Measurements from ENCODE around the gene CENPV.
"Not testable (repeated sequence)": the region's sequence is repeated elsewhere in the genome, so short reads cannot be mapped to it uniquely, and the experiment has no call there.

Gene CENPV

GRCh38 chr17:16313139-16314090 lies 39.9 kb downstream of the CENPV start:
- DNase-seq (ENCODE audit: low read depth): no peak

DNA sequence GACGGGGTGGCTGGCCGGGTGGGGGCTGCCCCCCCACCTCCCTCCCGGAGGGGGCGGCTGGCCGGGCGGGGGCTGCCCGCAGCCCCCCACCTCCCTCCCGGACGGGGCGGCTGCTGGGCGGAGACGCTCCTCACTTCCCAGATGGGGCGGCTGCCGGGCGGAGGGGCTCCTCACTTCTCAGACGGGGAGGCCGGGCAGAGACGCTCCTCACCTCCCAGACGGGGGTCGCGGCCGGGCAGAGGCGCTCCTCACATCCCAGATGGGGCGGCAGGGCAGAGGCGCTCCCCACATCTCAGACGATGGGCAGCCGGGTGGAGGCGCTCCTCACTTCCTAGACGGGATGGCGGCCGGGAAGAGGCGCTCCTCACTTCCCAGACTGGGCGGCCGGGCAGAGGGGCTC lies 41.2 kb downstream of the CENPV start:
- DNase-seq (ENCODE audit: low read depth): not testable (repeated sequence)

- DNase-seq (ENCODE audit: low read depth): no peak
Observed at GRCh38 chr17:16306211-16306610, 47.1 kb downstream of the CENPV start.

DNA sequence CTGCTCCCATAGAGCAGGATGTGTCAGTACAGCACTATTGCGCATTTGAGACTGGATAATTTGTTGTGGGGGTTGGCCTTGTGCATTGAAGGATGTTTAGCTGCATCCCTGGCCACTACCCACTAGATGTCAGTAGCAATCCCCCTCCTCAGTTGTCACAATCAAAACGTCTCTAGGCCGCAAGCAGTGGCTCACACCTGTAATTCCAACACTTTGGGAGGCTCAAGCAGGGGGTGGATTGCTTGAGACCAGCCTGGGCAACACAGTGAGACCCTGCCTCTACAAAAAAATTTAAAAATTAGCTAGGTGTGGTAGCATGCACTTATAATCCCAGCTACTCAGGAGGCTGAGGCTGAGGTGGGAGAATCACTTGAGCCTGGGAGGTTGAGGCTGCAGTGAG lies 48.4 kb downstream of the CENPV start:
- no peak for DNase-seq (ENCODE audit: low read depth)

DNA sequence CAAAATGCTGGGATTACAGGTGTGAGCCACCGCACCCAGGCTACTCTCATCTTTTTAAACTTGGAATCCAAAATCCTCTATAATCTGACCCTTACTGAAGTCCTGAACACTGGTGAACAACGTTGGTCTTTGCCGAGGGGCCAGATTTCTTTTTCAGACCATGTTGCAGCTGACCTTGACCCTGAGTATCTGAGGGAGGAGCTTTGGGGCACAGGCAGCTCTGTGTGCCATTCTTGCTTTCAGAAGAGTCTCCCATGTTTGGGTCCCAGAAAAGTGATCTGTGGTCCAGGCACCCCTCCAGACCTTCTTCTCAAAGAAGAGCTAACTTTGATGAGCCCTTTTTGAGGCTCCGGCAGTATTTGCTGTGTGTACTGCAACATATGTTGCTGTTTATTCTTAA lies 50.4 kb downstream of the CENPV start:
- DNase-seq (ENCODE audit: low read depth): no peak

- no peak for DNase-seq (ENCODE audit: low read depth)
Observed at GRCh38 chr17:16301963-16302855, 51.1 kb downstream of the CENPV start.

- DNase-seq (ENCODE audit: low read depth): no peak
Observed at GRCh38 chr17:16300554-16300953, 52.7 kb downstream of the CENPV start.

DNA sequence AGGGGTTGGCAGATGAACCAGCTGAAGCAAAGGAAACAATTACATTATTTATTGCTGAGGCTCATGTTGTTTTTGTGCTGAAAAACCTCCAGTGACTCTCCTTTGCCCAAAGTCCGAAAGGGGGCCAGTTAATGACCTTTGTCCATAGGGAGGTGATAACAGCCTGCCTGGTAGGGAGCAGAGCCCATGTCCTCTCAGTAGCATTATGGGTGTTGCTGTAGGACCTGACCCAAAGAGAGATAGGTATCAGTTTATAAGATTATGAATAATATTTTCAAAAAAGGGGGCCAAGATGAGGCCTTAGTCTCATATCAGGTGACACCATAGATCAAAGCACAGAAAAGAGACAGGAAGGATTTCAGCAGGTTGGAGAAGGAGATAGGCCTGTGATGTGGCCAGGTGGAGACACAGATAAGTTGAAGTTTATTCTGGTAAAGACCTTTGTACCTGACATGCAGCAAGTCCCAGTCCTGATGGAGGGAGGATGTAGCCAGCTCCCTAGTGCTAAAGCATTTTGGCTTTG lies 55.1 kb downstream of the CENPV start:
- DNase-seq (ENCODE audit: low read depth): no peak

DNA sequence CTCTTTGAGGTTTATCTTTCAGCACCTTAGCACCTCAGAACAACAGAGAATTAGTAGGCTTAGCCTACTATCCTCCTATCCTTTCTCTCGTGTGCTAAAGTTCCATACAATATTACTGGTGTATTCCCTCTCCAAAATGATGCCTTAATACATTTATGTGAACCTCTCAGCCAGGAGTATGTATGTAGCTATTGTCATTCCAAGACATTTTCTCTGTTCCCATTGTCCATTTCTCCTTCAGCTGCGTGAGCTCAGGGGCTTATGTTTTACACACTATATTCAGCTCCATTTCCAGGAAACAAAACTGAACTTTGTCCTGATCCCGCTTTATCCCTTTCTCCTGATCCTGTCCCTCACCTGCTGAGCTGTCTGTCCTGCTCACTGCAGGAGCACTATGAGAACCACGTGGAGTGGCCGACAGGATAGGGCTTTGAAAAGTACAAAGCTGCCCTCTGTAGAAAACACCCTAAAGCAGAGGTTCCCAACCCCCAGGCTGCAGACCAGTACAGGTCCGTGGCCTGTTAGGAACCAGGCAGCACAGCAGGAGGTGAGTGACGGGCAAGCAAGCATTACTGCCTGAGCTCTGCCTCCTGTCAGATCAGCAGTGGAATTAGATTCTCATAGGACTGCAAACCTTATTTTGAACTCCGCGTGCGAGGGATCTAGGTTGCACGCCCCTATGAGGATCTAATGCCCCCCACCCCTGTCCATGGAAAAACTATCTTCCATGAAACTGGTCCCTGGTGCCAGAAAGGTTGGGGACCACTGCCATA lies 55.7 kb downstream of the CENPV start:
- DNase-seq (ENCODE audit: low read depth): no peak

DNA sequence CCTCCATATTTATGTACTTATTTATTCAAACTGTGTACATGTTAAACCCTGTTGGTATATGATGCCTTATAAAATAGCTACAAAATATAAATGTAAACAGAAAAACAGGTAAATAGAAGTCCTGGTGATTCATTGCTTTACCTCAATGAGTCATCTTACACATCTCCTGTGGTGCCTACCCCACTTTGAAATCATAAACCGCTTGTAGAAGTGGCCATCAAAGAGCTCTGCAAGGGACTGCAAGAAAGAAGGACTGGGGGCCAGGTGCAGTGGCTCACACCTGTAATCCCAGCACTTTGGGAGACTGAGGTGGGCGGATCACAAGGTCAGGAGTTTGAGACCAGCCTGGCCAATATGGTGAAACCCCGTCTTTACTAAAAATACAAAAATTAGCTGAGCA lies 57.2 kb downstream of the CENPV start:
- DNase-seq (ENCODE audit: low read depth): not testable (repeated sequence)

DNA sequence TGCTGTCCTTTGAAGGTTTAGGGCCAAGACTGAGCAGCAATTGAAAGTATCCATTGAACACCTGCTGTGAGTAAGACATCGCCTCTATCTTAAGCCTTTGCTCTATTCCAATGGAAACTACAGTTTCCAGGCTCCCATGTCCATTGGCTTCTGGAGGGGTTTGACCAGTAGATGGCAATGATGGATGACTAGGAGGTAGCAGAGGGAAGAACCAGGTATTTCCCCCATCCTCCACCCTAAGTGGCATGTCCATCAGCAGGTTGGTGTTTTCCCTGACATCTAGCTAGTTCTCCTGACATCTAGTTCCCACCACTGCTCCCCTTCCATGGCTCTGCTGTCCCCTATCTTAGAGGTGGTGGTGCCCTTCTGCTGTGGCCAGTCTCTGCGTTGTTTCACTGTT lies 58.7 kb downstream of the CENPV start:
- DNase-seq (ENCODE audit: low read depth): no peak

GRCh38 chr17:16293931-16294330 lies 59.3 kb downstream of the CENPV start:
- DNase-seq (ENCODE audit: low read depth): no peak
